ENCODE results near the gene CTNNAL1. TPM values are rescaled to one million over a fixed set of nuclear protein-coding genes. Genes with fewer than 3 reads are reported as not detected.

The CTNNAL1 gene
- total RNA-seq, 4 donors from 2014 or later: 66.3 to 111 (median 83.1) TPM

- H3K4me1 ChIP-seq: peaks cover 7 to 29% (median 9%) of the 10 kb centered on the region in 3 donors
- no peaks in the 10 kb centered on the region for H3K9me3 ChIP-seq
- WGBS, 2 donors (ENCODE audit: low coverage in 1 of 2): 98 to 100% methylated on average over 4 of the region's 4 CpGs
- ATAC-seq: no peak
- H3K36me3 ChIP-seq: peaks cover 0 to 59% of the 10 kb centered on the region in 2 donors
- no peaks in the 10 kb centered on the region for H3K27me3 ChIP-seq
- H3K27ac ChIP-seq: no peak overlapping the region
- H3K4me3 ChIP-seq: no peak overlapping the region
- TF ChIP-seq POLR2AphosphoS5 (IDR thresholded peaks at IDR 0.05) (no peak), EP300 (IDR thresholded peaks at IDR 0.05) (no peak), POLR2A (IDR thresholded peaks at IDR 0.05) (no peak)
- TF ChIP-seq, protein P1, sequence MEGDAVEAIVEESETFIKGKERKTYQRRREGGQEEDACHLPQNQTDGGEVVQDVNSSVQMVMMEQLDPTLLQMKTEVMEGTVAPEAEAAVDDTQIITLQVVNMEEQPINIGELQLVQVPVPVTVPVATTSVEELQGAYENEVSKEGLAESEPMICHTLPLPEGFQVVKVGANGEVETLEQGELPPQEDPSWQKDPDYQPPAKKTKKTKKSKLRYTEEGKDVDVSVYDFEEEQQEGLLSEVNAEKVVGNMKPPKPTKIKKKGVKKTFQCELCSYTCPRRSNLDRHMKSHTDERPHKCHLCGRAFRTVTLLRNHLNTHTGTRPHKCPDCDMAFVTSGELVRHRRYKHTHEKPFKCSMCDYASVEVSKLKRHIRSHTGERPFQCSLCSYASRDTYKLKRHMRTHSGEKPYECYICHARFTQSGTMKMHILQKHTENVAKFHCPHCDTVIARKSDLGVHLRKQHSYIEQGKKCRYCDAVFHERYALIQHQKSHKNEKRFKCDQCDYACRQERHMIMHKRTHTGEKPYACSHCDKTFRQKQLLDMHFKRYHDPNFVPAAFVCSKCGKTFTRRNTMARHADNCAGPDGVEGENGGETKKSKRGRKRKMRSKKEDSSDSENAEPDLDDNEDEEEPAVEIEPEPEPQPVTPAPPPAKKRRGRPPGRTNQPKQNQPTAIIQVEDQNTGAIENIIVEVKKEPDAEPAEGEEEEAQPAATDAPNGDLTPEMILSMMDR (IDR thresholded peaks at IDR 0.05): no peak
Observed at GRCh38 chr9:109040571-109040970, 27.3 kb upstream of the CTNNAL1 start.

DNA sequence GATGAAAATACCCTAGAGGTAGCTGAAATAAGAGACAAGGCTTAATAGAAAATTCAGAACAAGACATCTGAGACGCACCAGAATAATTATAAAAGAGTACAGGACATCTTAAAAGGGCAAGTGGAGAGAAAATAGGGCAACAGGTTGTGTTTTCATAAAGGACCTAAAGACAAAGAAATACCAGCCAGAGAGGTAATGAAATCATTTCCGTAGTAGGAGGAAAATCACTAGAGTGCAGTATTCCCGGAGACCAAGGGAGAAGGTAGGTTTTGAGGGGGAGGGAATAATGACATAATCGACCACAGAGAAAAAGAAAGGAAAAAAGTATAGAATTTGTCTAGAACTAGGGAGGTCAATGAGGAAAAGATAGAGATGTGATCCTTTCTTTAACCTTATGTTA is 26.2 kb upstream of the CTNNAL1 start:
- no peaks in the 10 kb centered on the region for H3K9me3 ChIP-seq
- no peaks in the 10 kb centered on the region for H3K27me3 ChIP-seq
- no peak overlapping the region for H3K27ac ChIP-seq
- H3K4me3 ChIP-seq: no peak overlapping the region
- H3K36me3 ChIP-seq: peaks cover 0 to 52% of the 10 kb centered on the region in 2 donors
- WGBS, 2 donors (ENCODE audit: low coverage in 1 of 2): 77 to 85% methylated on average over 2 to 4 of the region's 4 CpGs
- TF ChIP-seq EP300 (IDR thresholded peaks at IDR 0.05) (no peak), POLR2A (IDR thresholded peaks at IDR 0.05) (no peak), POLR2AphosphoS5 (IDR thresholded peaks at IDR 0.05) (no peak)
- TF ChIP-seq, protein P1 (IDR thresholded peaks at IDR 0.05): no peak
- ATAC-seq: no peak
- peaks cover 7 to 31% (median 9%) of the 10 kb centered on the region in 3 donors for H3K4me1 ChIP-seq

- Histone ChIP-seq H3K27ac (peak overlapping the region in 1 of 4 donors; percentile 5), H3K36me3 (peaks cover 0 to 52% of the 10 kb centered on the region in 2 donors), H3K9me3 (no peaks in the 10 kb centered on the region), H3K4me1 (peaks cover 7 to 37% (median 9%) of the 10 kb centered on the region in 3 donors), H3K4me3 (no peak overlapping the region), H3K27me3 (no peaks in the 10 kb centered on the region)
- ATAC-seq: no peak
- TF ChIP-seq, protein P1 (IDR thresholded peaks at IDR 0.05): no peak
- no peak for TF ChIP-seq POLR2AphosphoS5 (IDR thresholded peaks at IDR 0.05)
- no peak for TF ChIP-seq POLR2A (IDR thresholded peaks at IDR 0.05)
- TF ChIP-seq EP300 (IDR thresholded peaks at IDR 0.05): no peak
- WGBS, 2 donors (ENCODE audit: low coverage in 1 of 2): 65 to 66% methylated on average over 4 of the region's 4 CpGs
Observed at GRCh38 chr9:109037946-109038715, 24.8 kb upstream of the CTNNAL1 start.

DNA sequence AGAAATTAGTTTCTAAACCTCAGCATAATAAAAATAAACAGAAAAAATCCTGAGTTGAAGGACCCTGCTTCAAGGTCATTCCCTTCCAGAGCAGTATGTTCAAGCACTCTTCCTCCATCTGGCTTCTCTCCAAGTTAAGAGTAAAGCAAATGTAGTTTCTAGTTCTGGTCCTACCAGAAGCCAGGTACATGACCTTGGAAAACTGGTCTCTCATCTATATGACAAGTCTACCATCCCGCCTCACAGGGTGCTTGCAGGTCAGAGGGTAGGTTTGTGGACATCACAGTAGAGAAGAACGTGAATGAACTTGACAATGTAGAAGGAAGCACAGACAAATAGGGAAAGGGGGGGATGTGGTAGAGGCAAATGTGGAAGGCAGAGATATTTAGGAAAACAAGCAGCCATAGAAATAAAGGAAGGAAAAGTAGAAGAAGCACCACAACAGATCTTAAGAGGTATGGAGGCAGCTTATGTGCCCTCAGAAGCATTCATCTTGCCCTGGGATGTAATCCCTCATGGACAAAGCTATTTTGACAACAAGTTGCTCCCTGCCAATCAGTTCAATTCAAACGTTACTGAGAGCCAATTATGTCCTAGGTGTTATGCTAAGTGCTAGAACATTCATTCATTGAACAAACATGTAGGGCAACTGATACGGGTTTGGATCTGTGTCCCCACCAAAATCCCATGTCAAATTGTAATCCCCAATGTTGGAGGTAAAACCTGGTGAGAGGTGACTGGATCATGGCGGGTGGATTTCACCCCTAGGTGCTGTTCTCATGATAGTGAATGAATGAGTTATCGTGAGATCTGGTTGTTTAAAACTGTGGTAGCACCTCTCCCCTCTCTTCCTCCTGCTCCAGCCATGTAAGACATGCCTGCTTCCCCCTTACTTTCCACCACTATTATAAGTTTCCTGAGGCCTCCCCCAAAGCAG is 23.7 kb upstream of the CTNNAL1 start:
- TF ChIP-seq, protein P1 (IDR thresholded peaks at IDR 0.05): no peak
- no peak for TF ChIP-seq POLR2A (IDR thresholded peaks at IDR 0.05)
- TF ChIP-seq POLR2AphosphoS5 (IDR thresholded peaks at IDR 0.05): no peak
- no peak for TF ChIP-seq EP300 (IDR thresholded peaks at IDR 0.05)
- WGBS, 2 donors (ENCODE audit: low coverage in 1 of 2): 62 to 69% methylated on average over 4 to 5 of the region's 6 CpGs
- H3K9me3 ChIP-seq: no peaks in the 10 kb centered on the region
- ATAC-seq: no peak
- peaks cover 0 to 53% of the 10 kb centered on the region in 2 donors for H3K36me3 ChIP-seq
- H3K4me3 ChIP-seq: no peak overlapping the region
- H3K27me3 ChIP-seq: no peaks in the 10 kb centered on the region
- peak overlapping the region in 3 of 4 donors; percentile 7 to 49 (median 46) for H3K27ac ChIP-seq
- H3K4me1 ChIP-seq: peaks cover 7 to 37% (median 9%) of the 10 kb centered on the region in 3 donors
